Hematopoietic multipotent progenitor cell (in vitro differentiated cells): ENCODE measurements around the gene GPD2. TPM values are rescaled to one million over a fixed set of nuclear protein-coding genes. Genes with fewer than 3 reads are reported as not detected.

Experiments used
- DNase-seq, 3 donors: peaks; one replicate each; pipeline ENCODE4 v3.0.0-alpha.2; 2011 to 2015; ENCODE audit warnings: low read depth in 2 of 3, low spot score in 2 of 3
- total RNA-seq: library from RNA; depleted of rRNA; stranded (reverse); fragments of >200 nt; gene quantifications from one replicate; pipeline ENCODE4 v1.2.3, GENCODE V29; 2012

The GPD2 gene
- total RNA-seq, 1 donor, result 17.2 TPM

- no peak for DNase-seq
Measured at GRCh38 chr2:156635646-156636045, 199.5 kb downstream of the GPD2 start.

Other genes starting within 250 kb of the GPD2 start
- 6.7 TPM for gene NR4A2, start 103.7 kb upstream of the GPD2 start, total RNA-seq